Activated CD8-positive, alpha-beta memory T cell treated with anti-CD3 and anti-CD28 coated beads, Interleukin-2, amount 10 ng/mL, durations not matched to agents 7 days and 5 days (primary cell): ENCODE measurements around the gene KRT16. TPM values are rescaled to one million over a fixed set of nuclear protein-coding genes. Genes with fewer than 3 reads are reported as not detected.
"Not testable (repeated sequence)": the region's sequence is repeated elsewhere in the genome, so short reads cannot be mapped to it uniquely, and the experiment has no call there.

Experiments
- ATAC-seq: fragments of 150-1000 bp; cut with Tn5 transposase; one replicate; pipeline ENCODE4 v1.10.0; 2021; ENCODE audit warnings: moderate library complexity
- CTCF ChIA-PET: fragments of 350-600 bp; sonication (Branson Sonifier 250); formaldehyde crosslinking; loops from one replicate; lab custom pipeline; 2021; ENCODE audit warnings: antibody characterized with exemption; lab: Charles Lee
- DNase-seq: peaks from one replicate; pipeline ENCODE4 v3.0.0-alpha.2; 2020
- H3K27ac Mint-ChIP-seq: one replicate; pipeline ENCODE4 v1.8.0; 2021; ENCODE audit warnings: mild to moderate bottlenecking, mixed read lengths
- H3K27me3 Mint-ChIP-seq: one replicate; pipeline ENCODE4 v1.8.0; 2021; ENCODE audit warnings: mixed read lengths
- H3K36me3 Mint-ChIP-seq: one replicate; pipeline ENCODE4 v1.8.0; 2021; ENCODE audit warnings: mild to moderate bottlenecking, mixed read lengths
- H3K4me1 Mint-ChIP-seq: one replicate; pipeline ENCODE4 v1.8.0; 2021; ENCODE audit warnings: mixed read lengths
- H3K4me3 Mint-ChIP-seq: one replicate; pipeline ENCODE4 v1.8.0; 2021; ENCODE audit warnings: mild to moderate bottlenecking, moderate library complexity, mixed read lengths
- H3K9me3 Mint-ChIP-seq: one replicate; pipeline ENCODE4 v1.8.0; 2022; ENCODE audit warnings: low read depth, mixed read lengths
- total RNA-seq, 2 experiments: library from RNA; stranded (reverse); gene quantifications; one replicate each; pipeline ENCODE4 v1.2.3, GENCODE V29; 2021

The KRT16 gene
- total RNA-seq, 2 experiments from 2014 or later, result not detected

DNA sequence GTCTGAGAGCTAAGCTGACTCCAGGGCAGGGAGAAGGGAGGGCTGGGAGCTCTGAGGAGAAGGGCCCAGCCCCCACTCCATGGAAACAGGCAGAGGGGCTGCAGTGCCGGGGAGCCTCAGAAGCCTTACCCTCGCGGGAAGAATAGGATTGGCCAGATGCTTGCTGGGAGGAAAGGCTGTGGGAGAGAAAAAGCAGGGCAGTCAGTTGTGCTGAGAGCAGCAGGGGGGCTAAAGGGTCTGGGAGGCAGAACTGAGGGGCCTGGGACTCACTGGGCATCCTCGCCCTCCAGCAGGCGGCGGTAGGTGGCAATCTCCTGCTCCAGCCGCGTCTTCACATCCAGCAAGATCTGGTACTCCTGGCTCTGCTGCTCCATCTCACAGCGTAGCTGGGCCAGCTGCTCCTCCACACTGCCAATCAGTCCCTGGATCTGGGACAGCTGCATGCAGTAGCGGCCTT lies 2.5 kb downstream of the KRT16 start:
- H3K4me3 Mint-ChIP-seq, H3K27ac Mint-ChIP-seq, ATAC-seq, CTCF ChIA-PET, H3K36me3 Mint-ChIP-seq, DNase-seq, H3K4me1 Mint-ChIP-seq: not testable (repeated sequence)
- peaks cover 11% of the 10 kb centered on the region for H3K9me3 Mint-ChIP-seq
- H3K27me3 Mint-ChIP-seq, result peaks cover 17% of the 10 kb centered on the region

DNA sequence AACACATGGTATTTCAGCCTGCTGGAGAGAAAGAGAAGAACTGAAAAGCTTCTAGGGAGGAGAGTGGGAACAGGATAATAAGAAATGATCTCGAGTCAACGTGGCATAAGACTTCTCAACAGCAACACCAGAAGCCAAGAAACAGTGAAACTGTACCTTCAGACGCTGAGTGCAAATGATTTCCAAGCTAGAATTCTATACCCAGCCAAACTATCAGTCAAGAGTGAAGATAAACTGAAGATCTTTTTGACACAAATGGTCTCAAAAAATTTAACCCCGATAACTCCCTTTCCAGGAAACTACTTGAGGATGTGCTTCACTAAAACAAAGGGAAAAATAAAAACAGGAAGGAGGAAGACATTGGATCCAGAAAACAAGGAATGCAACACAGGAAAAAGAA lies 5.6 kb downstream of the KRT16 start:
- not testable (repeated sequence) for ATAC-seq, DNase-seq, H3K4me3 Mint-ChIP-seq, H3K27ac Mint-ChIP-seq, H3K4me1 Mint-ChIP-seq, H3K36me3 Mint-ChIP-seq
- CTCF ChIA-PET, result interaction anchor here (1.5 kb wide), 1 partner anchor 47 kb away, joined by 3 read pairs; no protein-coding TSS in a partner anchor
- H3K27me3 Mint-ChIP-seq, result peaks cover 35% of the 10 kb centered on the region
- peaks cover 11% of the 10 kb centered on the region for H3K9me3 Mint-ChIP-seq

DNA sequence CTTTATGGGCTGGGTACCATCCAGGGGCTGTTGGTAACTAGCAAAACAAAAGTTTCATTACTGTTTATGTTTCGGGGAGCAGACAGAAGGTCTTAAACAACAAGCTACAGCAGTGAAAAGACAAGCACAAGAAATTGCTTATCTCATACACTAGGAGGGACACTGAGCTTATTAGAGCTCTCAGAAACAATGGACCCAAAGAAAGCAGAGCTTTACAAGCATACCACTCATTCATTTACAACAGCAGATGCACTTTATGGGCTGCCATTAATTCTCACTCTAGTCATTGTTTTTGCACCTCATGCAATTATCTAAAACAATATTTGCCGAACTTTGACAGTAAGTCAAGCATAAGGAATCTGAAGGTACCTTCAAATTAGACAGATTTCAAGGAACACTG lies 10.0 kb downstream of the KRT16 start:
- no peak overlapping the region for H3K27ac Mint-ChIP-seq
- H3K36me3 Mint-ChIP-seq, result peaks cover 7% of the 10 kb centered on the region
- H3K4me1 Mint-ChIP-seq, result no peaks in the 10 kb centered on the region
- peaks cover 29% of the 10 kb centered on the region for H3K27me3 Mint-ChIP-seq
- ATAC-seq (no peak), DNase-seq (no peak)
- H3K9me3 Mint-ChIP-seq, result peaks cover 9% of the 10 kb centered on the region
- no peak overlapping the region for H3K4me3 Mint-ChIP-seq
- CTCF ChIA-PET, result interaction anchor here (1.0 kb wide), 1 partner anchor 60 kb away, joined by 3 read pairs; no protein-coding TSS in a partner anchor

DNA sequence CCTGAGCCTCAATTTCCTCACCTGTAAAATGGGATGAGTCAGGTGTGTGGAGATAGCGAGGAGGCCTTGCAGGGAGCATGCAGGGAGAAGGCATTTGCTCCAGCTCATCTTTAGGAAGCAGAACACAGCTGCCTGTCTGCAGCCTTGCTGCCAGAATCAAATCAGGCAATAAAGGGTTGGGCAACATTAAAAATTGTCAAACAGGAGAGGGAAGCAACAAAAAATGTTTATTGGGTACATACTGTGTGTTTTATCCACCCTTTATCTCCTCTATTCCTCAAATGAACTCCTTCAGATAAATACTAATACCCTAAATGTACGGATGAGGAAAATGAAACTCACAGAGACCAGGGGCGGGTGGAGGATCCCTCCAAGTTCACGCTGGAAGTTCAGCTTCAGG lies 12.2 kb downstream of the KRT16 start:
- Mint-ChIP-seq H3K4me3 (no peak overlapping the region), H3K27me3 (peaks cover 23% of the 10 kb centered on the region), H3K27ac (no peak overlapping the region), H3K9me3 (no peaks in the 10 kb centered on the region), H3K36me3 (no peaks in the 10 kb centered on the region), H3K4me1 (no peaks in the 10 kb centered on the region)
- DNase-seq (no peak), ATAC-seq (no peak)
- CTCF ChIA-PET, result interaction anchor here (0.9 kb wide), 1 partner anchor 48 kb away, joined by 4 read pairs; no protein-coding TSS in a partner anchor

DNA sequence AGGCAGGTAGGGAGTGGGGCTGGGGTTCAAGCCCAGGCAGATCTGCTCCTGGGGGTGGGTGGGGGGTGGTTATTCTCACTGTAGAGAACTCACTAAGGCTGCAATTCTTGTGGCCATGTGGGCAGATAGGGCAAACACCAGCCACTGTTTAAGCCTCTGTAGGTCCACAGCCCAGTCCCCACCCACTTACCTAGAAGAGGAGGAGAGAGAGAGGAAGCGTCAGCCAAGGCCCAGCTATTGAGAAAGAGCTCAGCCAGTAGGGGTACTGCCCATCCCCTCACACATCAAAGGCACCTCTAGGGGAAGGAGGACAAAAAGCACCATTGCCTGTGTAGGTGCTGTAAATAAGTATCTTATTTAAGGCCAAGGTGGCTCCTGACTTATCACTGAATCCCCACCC lies 12.9 kb downstream of the KRT16 start:
- ATAC-seq (no peak), DNase-seq (no peak)
- peaks cover 22% of the 10 kb centered on the region for H3K27me3 Mint-ChIP-seq
- H3K36me3 Mint-ChIP-seq, result no peaks in the 10 kb centered on the region
- no peak overlapping the region for H3K4me3 Mint-ChIP-seq
- no peaks in the 10 kb centered on the region for H3K9me3 Mint-ChIP-seq
- no peak overlapping the region for H3K27ac Mint-ChIP-seq
- no peaks in the 10 kb centered on the region for H3K4me1 Mint-ChIP-seq
- CTCF ChIA-PET, result interaction anchor here (0.9 kb wide), 1 partner anchor 49 kb away, joined by 4 read pairs; no protein-coding TSS in a partner anchor

DNA sequence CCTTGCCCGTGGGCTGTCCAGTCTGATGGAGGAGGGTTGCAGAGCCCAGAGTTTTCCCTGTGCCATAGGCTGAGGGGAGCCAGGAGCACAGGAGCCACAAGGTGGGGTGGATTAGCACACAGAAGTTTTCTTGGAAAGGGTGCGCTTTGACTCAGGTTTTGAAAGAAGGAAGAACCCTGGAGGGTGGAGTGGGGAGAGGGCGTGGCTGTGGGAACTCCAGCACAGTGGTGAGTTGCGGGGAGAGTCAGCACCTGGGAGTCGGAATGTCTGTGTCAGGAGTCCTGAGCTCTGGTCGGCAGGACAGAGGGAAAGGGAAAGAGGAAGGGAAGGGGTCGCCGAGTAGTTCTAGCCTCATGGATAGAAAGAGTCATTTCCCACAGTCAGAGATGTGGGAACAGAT lies 17.0 kb downstream of the KRT16 start:
- DNase-seq (no peak), ATAC-seq (no peak)
- CTCF ChIA-PET, result no interaction called here
- Mint-ChIP-seq H3K9me3 (no peaks in the 10 kb centered on the region), H3K4me3 (no peak overlapping the region), H3K4me1 (no peaks in the 10 kb centered on the region), H3K27ac (no peak overlapping the region), H3K36me3 (no peaks in the 10 kb centered on the region), H3K27me3 (peaks cover 8% of the 10 kb centered on the region)

DNA sequence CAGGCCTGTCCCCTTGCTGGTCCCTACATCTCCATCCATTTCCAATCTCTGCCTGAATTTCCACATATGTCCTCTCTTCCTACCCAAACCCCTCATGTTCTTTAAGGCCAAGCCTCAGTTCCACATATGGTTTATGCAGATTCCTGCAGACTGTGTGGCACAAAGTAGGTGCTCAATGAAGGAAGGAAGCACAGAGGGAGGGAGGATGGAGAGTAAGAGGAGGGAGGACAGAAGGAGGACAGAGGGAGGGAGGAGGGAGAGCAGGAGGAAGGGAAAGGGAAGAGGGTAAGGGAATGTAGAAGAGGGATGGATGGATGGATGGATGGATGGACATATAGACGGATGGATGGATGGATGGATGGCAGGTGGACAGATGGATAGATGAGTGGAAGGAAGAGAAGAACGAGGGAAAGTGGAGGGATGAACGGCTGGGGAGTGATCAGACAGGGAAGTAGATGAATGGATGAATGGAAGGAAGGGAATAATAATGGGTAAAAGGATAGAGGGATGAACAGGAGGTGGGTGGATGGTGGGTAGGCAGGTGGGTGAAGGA lies 18.1 kb downstream of the KRT16 start:
- Mint-ChIP-seq H3K36me3 (no peaks in the 10 kb centered on the region), H3K4me1 (no peaks in the 10 kb centered on the region), H3K27me3 (peaks cover 8% of the 10 kb centered on the region), H3K9me3 (no peaks in the 10 kb centered on the region), H3K4me3 (no peak overlapping the region), H3K27ac (no peak overlapping the region)
- ATAC-seq (no peak), DNase-seq (no peak)
- CTCF ChIA-PET, result interaction anchor here (1.3 kb wide), 1 partner anchor 54 kb away, joined by 8 read pairs; no protein-coding TSS in a partner anchor

DNA sequence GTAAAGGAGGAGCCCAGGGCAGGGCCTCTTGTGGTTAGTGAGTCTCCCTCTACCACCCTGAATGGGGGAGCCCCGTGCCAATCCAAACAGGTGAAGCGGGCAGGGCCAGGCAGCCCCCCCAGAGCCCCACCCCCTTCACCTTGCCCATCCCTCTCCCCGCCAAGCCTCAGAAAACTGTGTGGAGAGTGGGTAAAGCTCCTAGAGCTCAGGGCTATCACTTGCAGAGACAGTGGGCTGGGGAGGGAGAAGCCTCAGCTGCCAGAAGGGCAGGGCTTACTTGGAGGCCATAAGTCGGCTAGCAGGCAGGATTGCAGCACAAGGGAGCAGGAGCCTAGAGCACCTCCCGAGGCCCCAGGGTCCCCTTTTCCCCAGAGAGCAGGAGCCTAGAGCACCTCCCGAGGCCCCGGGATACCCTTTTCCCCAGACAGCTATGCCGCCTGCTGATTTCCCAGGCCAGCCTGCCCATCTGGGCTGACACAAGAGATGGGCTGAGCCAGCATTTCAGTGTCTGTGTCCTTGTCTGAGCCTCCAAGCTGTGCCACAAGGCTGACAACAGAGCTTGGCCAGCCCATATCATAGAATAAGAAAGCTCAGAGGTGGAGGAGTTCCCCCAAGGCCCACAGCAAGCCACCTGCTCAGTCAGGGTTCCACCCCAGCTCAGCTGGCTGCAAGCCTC lies 19.1 kb downstream of the KRT16 start:
- H3K4me3 Mint-ChIP-seq, result no peak overlapping the region
- H3K27ac Mint-ChIP-seq, result no peak overlapping the region
- H3K27me3 Mint-ChIP-seq, result peaks cover 8% of the 10 kb centered on the region
- CTCF ChIA-PET, result interaction anchor here (1.3 kb wide), 1 partner anchor 55 kb away, joined by 8 read pairs; no protein-coding TSS in a partner anchor
- no peaks in the 10 kb centered on the region for H3K36me3 Mint-ChIP-seq
- H3K4me1 Mint-ChIP-seq, result no peaks in the 10 kb centered on the region
- ATAC-seq (no peak), DNase-seq (no peak)
- no peaks in the 10 kb centered on the region for H3K9me3 Mint-ChIP-seq

DNA sequence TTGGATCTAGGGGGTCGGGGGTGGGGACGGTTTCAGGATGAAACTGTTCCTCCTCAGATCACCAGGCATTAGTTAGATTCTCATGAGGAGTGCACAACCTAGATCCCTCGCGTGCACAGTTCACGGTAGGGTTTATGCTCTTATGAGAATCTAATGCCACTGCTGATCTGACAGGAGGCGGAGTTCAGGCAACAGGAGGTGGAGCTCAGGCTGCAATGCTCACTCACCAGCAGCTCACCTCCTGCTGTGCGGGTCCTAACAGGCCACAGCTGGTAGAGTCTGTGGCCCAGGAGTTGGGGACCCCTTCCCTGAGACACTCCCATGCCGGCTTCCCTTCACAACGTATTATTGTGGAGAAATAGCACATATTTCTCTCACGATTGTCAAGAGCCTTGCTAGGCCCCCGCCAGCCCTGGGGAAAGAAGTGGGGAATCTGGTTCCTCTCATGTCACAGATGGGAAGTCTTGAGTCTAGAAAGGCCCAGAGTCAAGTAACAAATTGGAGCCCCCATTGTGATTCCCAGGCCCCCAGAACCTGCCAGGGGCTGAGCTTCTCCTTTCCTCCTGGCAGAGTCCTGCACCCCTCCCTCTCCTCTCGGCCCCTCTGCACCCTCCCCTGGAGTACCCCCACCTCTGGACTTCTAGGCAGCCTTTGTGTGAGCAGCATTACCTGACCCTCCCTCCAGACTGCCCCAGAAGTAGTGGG lies 19.8 kb downstream of the KRT16 start:
- Mint-ChIP-seq H3K27ac (no peak overlapping the region), H3K9me3 (no peaks in the 10 kb centered on the region), H3K4me3 (no peak overlapping the region), H3K27me3 (peaks cover 8% of the 10 kb centered on the region), H3K4me1 (no peaks in the 10 kb centered on the region), H3K36me3 (no peaks in the 10 kb centered on the region)
- DNase-seq, result no peak
- CTCF ChIA-PET, result no interaction called here
- ATAC-seq, result no peak

DNA sequence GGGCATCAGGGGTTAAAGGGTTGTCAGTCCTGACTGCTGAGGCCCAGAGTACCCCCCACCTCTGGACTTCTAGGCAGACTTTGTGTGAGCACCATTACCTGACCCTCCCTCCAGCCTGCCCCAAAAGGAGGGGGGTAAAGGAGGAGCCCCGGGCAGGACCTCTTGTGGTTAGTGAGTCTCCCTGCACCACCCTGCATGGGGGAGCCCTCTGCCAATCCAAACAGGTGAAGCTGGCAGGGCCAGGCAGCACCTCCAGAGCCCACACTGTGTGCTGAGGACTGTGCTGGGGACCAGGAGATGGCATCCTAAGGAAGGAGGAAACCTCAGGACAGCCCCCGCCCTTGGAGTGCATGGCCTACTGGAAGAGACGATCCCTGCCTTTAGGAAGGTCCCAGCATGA lies 23.3 kb downstream of the KRT16 start:
- peaks cover 4% of the 10 kb centered on the region for H3K27me3 Mint-ChIP-seq
- no peaks in the 10 kb centered on the region for H3K9me3 Mint-ChIP-seq
- no peak for DNase-seq
- H3K4me3 Mint-ChIP-seq, result no peak overlapping the region
- no peaks in the 10 kb centered on the region for H3K4me1 Mint-ChIP-seq
- no peak for ATAC-seq
- no peaks in the 10 kb centered on the region for H3K36me3 Mint-ChIP-seq
- CTCF ChIA-PET, result no interaction called here
- no peak overlapping the region for H3K27ac Mint-ChIP-seq

DNA sequence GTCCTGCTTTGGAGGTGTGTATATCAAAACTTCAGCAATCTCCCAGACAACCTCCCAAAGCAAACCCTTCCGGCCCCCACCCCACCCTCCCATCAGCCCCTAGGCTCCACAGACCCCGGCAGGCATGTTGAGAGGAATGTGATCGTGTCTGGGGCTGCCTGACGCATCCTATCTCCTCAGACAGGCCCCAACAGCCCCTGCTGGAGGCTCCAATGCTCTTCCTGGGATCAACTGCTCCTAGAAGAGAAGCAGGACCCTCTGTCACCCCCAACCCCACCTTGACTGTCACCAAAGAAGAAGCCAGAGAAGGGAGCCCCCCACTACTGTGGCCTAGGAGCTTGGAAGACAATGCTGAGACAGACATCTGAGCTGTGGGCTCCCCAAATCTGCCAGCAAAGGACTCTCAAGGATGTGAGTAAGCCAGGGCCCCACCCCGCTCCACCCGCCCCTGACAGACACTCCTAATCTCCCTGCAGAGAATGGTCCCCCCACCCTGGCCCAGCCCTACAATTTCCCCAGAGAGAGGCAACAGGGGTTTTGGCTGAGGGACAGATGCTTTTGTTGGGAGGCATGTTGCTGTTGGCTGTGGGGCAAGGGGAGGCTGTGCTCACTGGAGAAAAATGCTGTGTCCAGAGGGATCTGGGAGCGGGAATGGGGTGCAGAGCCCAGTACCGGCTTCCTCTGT lies 24.3 kb downstream of the KRT16 start:
- no peaks in the 10 kb centered on the region for H3K9me3 Mint-ChIP-seq
- CTCF ChIA-PET, result interaction anchor here (0.9 kb wide), 1 partner anchor 75 kb away, joined by 3 read pairs; no protein-coding TSS in a partner anchor

DNA sequence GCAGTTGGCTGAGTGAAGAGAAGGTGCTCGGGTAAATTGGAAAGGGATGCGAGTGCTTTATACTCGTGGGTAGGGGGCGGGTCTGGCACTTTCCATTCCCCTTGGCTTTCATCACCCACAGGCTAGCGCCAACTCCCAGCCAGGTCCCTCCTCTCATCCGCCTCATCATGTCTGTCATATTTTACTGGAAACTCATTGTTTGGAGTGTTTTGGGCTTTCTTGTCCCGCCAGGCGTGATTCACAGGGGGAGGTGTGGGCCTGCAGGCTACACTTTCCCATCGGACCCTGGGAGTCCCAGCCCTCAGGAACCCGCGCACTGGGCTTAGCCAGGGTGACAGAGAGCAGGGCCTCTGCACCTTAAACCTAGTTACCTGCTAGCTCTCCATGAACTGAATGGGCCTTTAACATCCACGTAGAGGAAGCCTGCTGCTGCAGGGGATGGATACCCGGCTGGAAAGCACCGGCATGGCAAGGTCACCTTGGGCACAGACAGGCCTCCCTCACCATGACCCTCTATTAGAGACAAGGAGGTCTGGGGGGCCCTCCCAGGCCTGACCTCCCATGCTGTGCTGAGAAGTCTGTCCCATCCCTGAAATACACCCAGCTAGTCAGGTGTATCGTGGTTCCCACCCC lies 25.6 kb downstream of the KRT16 start, which contains the start of gene KRT14:
TSS of gene KRT14 (minus strand) at position 33 of the 633 bp plus-strand sequence. CDS start 61 bp downstream, outside the sequence.
- Mint-ChIP-seq H3K4me1 (no peaks in the 10 kb centered on the region), H3K27me3 (peaks cover 7% of the 10 kb centered on the region), H3K36me3 (no peaks in the 10 kb centered on the region), H3K27ac (no peak within 1 kb of the TSS), H3K9me3 (no peaks in the 10 kb centered on the region), H3K4me3 (no peak within 1 kb of the TSS)
- ATAC-seq (no peak), DNase-seq (no peak)
- CTCF ChIA-PET, result interaction anchor here (0.9 kb wide), 1 partner anchor 76 kb away, joined by 3 read pairs; no protein-coding TSS in a partner anchor

More for the DNA sequence above, 24.3 kb downstream of the KRT16 start:
- DNase-seq, result no peak
- H3K4me1 Mint-ChIP-seq, result no peaks in the 10 kb centered on the region
- no peaks in the 10 kb centered on the region for H3K36me3 Mint-ChIP-seq
- no peak overlapping the region for H3K4me3 Mint-ChIP-seq
- no peak for ATAC-seq
- no peak overlapping the region for H3K27ac Mint-ChIP-seq
- peaks cover 2% of the 10 kb centered on the region for H3K27me3 Mint-ChIP-seq
